HG03432 (cell line): ENCODE data around the gene CKB.

Experiments used
- ATAC-seq: cut with Tn5 transposase; IDR thresholded peaks from one replicate; pipeline ENCODE4 v1.9.1; 2021; ENCODE audit warnings: mild to moderate bottlenecking, moderate library complexity; ENCODE audit not compliant: unreplicated experiment

The CKB gene

GRCh38 chr14:103550451-103551337 lies 28.1 kb upstream of the CKB start:
- no peak for ATAC-seq

GRCh38 chr14:103549361-103550311 lies 27.0 kb upstream of the CKB start:
- ATAC-seq, result no peak

DNA sequence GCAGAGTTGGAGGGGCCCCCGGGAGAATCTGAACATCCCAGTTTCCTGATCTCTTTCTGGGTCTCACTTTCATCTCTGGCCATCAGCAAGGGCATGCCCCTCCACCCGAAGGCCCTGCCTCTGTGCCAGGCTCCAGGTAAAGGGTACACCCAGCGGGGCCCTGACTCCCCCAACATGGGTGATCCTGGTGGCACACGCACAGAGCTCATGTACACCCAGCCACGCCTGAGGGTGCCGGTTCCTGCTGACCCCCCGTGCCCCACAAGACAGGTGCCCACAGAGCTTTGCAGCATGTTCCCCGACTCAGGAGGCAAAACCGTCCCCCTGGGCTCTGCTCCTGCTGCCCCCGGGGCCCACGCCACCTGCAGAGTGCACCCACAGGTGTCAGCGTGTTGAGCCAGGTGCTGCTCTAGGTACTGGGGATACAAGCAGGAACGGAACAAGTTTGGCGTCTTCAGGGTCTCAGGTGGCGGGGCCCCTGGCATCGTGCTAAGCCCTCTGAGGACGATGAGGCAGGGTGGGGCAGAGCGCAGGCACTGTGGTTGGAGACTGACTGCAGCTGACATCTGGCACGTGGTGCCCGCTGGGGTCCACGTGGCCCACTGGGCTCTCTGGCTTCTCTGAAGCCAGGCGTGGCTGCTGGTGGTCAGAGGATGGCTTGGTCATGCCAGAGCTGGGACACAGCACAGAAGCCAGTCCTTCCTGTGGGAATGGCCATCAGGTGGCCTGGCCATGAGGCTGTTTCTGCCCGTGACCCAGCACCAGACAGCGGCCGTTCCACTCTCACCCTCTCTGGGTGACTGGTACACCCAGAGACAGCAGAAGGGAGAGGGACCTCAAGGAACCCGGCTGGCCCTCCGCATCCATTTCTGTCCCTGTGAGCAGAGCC lies 26.1 kb upstream of the CKB start:
- ATAC-seq, result no peak

GRCh38 chr14:103547941-103548462 lies 25.4 kb upstream of the CKB start:
- no peak for ATAC-seq

DNA sequence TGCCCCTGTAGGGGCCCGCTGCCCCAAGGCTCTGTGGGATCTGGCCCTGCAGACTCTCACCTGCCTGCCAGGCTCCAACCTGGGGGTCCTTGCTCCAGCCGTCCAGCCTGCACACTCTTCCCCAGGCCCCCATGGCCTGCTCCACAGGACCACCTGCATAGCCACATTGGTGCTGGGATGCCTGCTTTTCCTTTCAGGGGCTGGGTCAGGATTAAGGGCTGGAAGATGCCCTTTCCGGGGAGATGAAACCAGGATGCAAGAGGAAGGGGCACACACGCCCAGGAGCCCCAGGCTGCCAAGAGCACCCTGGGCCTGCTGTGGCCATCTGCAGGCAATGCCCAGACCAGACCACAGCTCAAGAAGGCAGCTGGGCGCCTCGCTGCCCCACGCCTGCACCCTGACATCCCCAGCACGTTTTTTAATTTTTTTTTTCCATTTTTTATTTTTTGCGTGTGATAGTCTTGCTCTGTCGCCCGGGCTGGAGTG lies 24.9 kb upstream of the CKB start:
- ATAC-seq, result no peak

DNA sequence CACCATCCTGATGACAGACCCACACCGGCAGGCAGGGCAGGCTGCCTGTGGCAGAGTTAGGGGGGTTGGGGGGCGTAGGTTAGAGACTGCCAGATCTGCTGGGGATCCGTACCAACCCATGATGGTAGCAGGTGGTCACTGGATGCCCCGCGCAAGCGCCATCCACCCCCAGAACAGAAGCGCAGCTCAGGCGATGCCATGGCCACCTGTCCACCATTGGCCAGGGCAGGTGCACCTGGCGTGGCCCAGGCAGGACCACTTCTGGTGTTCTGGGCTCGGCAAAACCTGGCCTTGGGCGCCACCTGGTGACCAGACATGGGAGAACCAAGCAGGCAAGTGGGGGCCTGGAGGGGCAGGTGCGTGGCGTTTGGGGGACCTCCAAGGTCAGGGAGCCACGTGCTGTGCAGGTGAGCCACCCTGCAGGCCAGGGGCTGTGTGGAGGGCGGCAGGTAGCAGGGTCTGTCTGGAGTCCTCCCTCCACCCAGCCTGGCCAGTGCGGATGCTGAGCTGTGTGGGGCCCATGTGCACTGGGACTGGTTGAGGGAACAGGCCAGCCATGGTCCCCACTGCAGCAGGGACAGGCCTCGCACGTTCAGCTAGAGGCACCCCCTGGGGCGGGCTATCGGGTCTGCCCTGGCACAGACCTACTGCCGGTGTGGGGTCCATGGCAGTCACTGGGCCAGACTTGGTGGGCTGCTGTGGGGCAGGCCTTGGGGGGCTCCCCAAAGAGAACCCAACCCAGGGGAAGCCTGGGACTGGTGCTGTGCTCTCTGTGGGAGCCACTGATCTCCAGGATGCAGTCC lies 24.2 kb upstream of the CKB start:
- no peak for ATAC-seq

DNA sequence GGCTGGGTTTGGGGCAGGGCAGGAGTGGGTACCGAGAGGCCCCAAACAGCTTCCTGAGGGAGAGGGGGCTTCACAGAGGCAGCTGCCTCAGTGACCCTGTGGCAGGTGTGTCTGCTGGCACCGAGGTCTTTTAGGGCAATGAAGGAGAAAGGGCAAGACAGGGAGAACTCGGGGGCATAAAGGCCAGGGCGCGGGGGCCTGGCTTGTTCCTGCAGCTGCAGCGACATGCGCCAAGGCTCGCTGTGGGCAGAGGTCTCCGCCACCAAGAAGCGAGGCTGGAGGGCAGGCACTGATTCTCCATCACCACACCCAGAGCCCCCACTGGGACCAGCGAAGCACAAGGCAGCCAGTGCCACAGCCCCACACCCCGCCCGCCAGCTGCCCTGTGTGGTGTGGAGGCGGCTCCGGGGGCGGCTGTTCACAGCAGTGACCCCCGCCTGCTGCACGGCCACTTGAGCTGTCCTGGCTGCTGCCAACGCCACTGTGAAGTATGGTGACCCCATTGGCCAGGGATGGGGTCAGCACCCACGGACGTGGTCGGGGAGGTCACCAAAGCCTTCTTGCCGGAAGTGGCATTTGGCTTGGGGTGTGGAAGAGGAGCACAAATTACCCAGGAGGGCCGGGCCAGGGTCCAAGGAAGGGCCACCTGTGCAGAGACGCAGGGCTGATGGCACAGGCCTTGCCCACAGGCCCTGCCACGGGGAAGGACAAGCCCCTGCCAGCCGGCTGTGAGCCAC lies 23.5 kb upstream of the CKB start:
- ATAC-seq, result no peak

DNA sequence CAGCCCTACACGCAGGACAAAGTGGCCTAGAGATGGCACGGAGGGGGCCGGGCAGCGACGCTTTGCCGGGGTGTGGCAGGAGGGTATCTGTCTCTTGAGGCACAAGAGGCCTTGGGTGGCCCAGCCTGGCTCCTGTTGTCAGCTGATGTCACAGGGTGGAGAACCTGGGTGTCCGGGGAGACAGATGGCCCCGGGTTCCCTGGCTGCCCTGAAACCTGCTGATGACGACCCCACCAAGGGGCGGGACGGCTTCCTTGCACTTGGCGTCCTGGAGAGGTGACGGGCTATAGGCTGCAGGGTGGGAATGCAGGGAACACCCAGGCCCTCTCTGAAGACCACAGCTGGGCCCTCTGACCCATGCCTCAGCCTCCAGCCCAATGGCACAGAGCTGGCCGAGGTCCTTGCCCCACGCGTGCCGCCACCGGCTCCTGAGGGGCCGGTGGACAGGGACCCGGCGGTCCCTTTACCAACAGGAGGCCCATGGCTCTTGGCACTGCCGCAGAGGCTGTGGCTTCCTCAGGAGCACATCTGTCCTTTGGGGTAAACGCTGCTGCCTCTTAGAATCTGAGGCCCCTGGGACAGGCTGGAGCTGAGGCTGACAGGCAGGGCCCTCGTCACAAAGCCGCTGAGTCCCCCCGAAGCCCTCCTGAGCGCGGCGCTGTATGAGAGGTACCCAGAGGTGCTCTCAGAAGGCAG lies 22.7 kb upstream of the CKB start:
- ATAC-seq, result no peak

DNA sequence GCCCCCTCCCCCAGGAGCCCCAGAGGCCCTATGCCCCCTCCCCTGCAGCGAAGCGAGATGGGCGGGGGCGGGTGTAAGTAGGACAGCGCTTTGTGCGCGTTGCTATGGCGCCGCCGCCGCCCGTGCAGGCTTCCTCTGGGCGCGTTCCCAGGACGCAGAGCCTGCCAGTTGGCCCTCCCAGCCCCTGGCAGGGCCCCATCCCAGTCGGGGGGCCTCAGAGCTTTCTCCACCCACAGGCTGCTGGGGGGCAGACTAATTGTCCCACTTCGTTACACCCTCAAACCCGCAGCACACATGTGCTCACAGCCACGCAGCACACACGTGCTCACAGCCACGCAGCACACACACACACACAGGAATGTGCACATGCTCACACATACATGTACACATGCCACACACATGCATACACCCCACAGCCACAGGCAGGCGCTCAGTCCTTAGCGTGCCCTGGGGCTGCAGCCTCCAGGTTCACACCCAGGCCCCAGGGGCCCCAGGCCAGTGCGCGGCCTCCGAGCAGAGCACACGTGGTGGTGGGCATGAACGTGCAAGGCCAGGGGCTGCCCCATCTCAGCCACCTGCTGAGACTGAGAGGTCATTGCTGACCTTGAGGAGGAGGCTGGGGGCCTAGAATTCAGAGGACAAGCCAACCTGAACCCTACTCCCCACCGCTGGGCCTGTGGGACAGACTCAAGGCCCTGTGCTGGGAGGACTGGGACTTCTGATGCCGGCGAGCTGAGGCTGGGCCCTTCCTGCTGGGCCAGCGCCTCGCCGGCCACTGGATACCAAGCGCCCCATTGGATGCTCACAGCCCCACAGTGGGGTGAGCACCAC lies 22.0 kb upstream of the CKB start:
- no peak for ATAC-seq

DNA sequence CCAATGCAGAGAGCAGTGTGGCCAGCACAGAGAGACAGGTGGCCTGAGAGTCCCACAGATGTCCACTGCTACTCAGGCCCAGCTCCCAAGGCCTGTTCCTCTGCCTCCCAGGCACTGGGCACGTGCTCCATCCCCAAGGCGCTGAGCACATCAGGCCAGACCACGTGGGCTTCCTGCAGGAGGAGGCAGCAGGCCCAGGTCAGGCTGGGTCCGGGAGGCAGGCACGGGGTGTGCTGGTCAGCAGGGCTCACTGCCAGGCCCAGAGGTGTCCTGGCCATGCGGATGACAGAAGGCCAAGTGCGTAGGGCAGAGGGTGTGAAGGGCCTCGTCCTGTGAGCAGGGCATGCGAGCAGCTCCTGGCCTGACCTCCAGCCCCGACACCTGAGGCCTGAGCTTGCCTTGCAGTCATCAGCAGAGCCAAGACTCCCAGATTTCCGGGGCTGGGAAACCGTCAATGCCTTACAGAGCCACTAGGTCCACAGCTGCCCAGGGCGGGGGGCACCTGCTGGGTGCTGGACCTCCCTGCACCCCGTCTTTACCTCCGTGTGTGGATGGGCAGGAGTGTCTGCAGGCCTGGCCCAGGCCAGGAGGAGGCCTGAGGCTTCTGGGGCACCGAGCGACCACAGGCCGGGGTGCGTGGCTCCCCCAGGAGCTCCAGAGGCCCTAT lies 21.2 kb upstream of the CKB start:
- no peak for ATAC-seq

- no peak for ATAC-seq
Measured at GRCh38 chr14:103543140-103543539, 20.5 kb upstream of the CKB start.

- ATAC-seq, result no peak
Measured at GRCh38 chr14:103542605-103543088, 20.0 kb upstream of the CKB start.

GRCh38 chr14:103541709-103542604 lies 19.3 kb upstream of the CKB start:
- ATAC-seq, result no peak

GRCh38 chr14:103540821-103541708 lies 18.4 kb upstream of the CKB start:
- no peak for ATAC-seq
